Heart left ventricle (tissue), 16 donors: ENCODE data around the gene TPX2. TPM values are rescaled to one million over a fixed set of nuclear protein-coding genes. Genes with fewer than 3 reads are reported as not detected.

Experiments used
- ATAC-seq, 4 donors: fragments of 200-7000 bp; cut with Tn5 transposase; one replicate each; pipeline ENCODE4 v1.9.1; 2020 to 2022; ENCODE audit warnings: moderate library complexity in 4 of 4, mild to moderate bottlenecking in 3 of 4, moderate number of reproducible peaks in 1 of 4
- DNase-seq, 5 donors: peaks; one replicate each; pipeline ENCODE4 v3.0.0-alpha.2; 2020
- H3K27ac ChIP-seq, 12 donors: fragments of 200-600 bp; sonication (generic) in 4 of 12; one replicate each; pipeline versions ENCODE4 v1.5.0 to v1.8.0; 2016 to 2022; ENCODE audit warnings: mild to moderate bottlenecking in 2 of 12
- H3K27me3 ChIP-seq, 9 donors: fragments of 200-600 bp; sonication (generic) in 2 of 9; one replicate each; pipeline versions ENCODE4 v1.5.1 to v1.8.0; 2016 to 2022; ENCODE audit warnings: mild to moderate bottlenecking in 3 of 9
- H3K36me3 ChIP-seq, 9 donors: fragments of 200-600 bp; sonication (generic) in 2 of 9; one replicate each; pipeline versions ENCODE4 v1.5.0 to v1.8.0; 2018 to 2022; ENCODE audit warnings: mild to moderate bottlenecking in 2 of 9
- H3K4me1 ChIP-seq, 12 donors: fragments of 200-600 bp; sonication (generic) in 4 of 12; one replicate each; pipeline versions ENCODE4 v1.5.0 to v1.8.0; 2016 to 2022; ENCODE audit warnings: mild to moderate bottlenecking in 3 of 12
- H3K4me3 ChIP-seq, 12 donors: fragments of 200-600 bp; sonication (generic) in 4 of 12; one replicate each; pipeline versions ENCODE4 v1.5.0 to v1.8.0; 2017 to 2022; ENCODE audit warnings: mild to moderate bottlenecking in 9 of 12, moderate library complexity in 4 of 12
- H3K9me3 ChIP-seq, 12 donors: fragments of 200-600 bp; sonication (generic) in 4 of 12; one replicate each; pipeline versions ENCODE4 v1.5.0 to v1.8.0; 2016 to 2022; ENCODE audit warnings: mild to moderate bottlenecking in 1 of 12
- CTCF ChIP-seq, 12 donors: fragments of 200-600 bp; sonication (generic) in 4 of 12; IDR thresholded peaks; one replicate each; pipeline versions ENCODE4 v1.5.0 to v1.8.0; 2018 to 2022; ENCODE audit warnings: antibody characterized with exemption in 12 of 12, mild to moderate bottlenecking in 5 of 12
- POLR2A ChIP-seq, 2 donors: fragments of 450-650 bp; IDR thresholded peaks; one replicate each; pipeline ENCODE4 v1.6.1; 2017; ENCODE audit warnings: antibody characterized with exemption in 2 of 2, mild to moderate bottlenecking in 2 of 2, moderate library complexity in 2 of 2
- WGBS, 4 donors: extraction: QIAGEN DNeasy Blood & Tissue Kit in 2 of 4; methylation state at CpG; one replicate each; pipeline versions ENCODE4 v1.1.5 to v1.1.7; 2013 to 2018; 5-methylcytosine and 5-hydroxymethylcytosine counted together
- intact Hi-C, 10 donors: fragments of 100-400 bp; cut with DNase I; formaldehyde crosslinking; loops; one replicate each; pipeline versions ENCODE4 v1.11.1 to v1.14.2; 2022
- polyA plus RNA-seq, 2 donors: library from polyadenylated mRNA; stranded (reverse); fragments of 200-250 nt; gene quantifications; one replicate each; pipeline ENCODE4 v1.2.3, GENCODE V29; 2013
- total RNA-seq, 9 donors: library from RNA; depleted of rRNA in 2 of 9; stranded (reverse); fragments of >200 nt in 2 of 9; fragmentation: NEBNext Ultra II Directional in 3 of 9; extraction: Animal tissue kit (Norgen Biotek cat#: 25700) in 3 of 9; gene quantifications; one replicate each; pipeline versions ENCODE4 v1.1.0 to v1.2.4, GENCODE V29; 2016 to 2023
- donor health status: ischemic (EF 13 %, LVEDD 7.1; RV severe dilation, severe dysfunction).
- donor health status: healthy with polysubstance abuse.
- donor health status: DM: no; HTN: yes; CAD: no.
- donor health status: DM: no; HTN: no; CAD: no.
- donor health status: ischemic (EF 25% LVEDD 6.9; RV normal size, moderate dysfunction).
- donor health status: ischemic (EF 25% LVEDD 5.7; RV mildly dilated, moderate dysfunction).
- donor health status: healthy.
- donor health status: DM: yes; HTN: yes; CAD: no.
- donor health status: ischemic (EF 35%, LVEDD 5.7; RV mildly dilated, moderate dysfunction).
- donor health status: nonischemic (EF 11% LVEDD 7.7; RV severe dilation, severe dysfunction).
- donor health status: DM: yes; HTN: yes; CAD: no.
- donor health status: PGD.
- donor health status: ischemic (EF 29% LVEDD 5.4; RV normal size, mild dysfunction).
- donor health status: nonischemic (EF 23%, LVEDD 6.1; RV moderate dilation, normal function).

Gene TPX2
- total and polyA plus RNA-seq, 11 donors: 0.04 to 15.2 (median 0.77) TPM

DNA sequence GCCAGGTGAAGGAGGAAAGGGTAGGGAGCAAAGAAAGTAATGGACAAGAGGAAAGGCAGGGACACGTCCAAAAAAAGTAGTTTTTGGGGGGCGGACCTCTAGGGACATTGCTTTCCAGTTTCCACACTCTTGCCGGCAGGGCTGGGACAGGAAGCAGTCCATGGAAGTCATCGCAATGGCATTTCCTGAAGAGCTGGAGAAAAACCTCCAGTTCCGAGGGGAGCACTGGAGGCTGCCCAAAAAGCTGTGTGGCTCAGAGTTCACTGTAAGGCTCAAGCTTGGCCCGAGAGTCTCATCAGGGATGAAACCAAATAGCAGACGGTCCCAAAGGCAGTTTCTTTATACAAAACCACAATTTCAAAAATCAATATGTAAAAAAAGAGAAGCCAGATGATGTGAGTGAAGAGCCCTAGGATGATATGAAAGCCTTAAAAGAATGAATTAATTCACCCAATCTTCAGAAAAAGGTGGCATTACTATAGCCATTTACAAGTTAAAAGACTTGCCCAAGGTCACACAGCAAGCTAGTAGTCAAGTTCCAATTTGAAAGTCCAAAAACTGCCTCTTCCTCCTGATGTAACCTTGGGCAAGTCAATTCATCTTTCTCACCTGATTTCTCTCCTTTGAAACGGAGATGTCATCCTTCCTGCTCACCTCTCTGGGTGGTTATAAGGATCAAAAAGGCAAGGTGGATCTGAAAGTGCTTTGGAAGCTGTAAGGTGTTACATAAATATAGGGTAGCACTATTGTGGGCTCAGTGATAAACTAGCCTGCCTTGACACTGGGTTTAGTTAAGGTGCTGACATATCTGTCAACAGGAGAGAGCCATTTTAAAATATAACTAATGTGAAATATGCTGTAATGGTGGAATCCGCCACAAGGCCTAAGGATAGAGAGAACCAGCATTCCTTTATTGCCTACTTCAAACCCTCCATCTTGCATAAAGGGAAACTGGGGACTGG, 25.5 kb upstream of the TPX2 start:
- peak overlapping the region in 10 of 12 donors; percentile 2 to 46 (median 34) for H3K4me3 ChIP-seq
- DNase-seq (peak; percentile 81 to 89 (median 89)), ATAC-seq (peak; percentile 49 to 75 (median 66))
- peaks cover 32 to 100% (median 92%) of the 10 kb centered on the region in 12 donors for H3K4me1 ChIP-seq
- H3K27ac ChIP-seq: peak overlapping the region; percentile 97 to 100 (median 98)
- WGBS, 4 donors: 26 to 41% (median 30%) methylated on average over 9 of the region's 9 CpGs
- no peaks in the 10 kb centered on the region for H3K9me3 ChIP-seq
- peaks cover 0 to 74% (median 21%) of the 10 kb centered on the region in 9 donors for H3K36me3 ChIP-seq
- TF ChIP-seq POLR2A (IDR thresholded peaks at IDR 0.05): peak in 1 of 2 donors; percentile 36
- TF ChIP-seq CTCF (IDR thresholded peaks at IDR 0.05): no peak
- intact Hi-C loops: loop anchor here in 4 of 10 donors (2.0 to 10.0 kb wide), 3 partner anchors 36 to 139 kb away; no protein-coding TSS in a partner anchor
- no peaks in the 10 kb centered on the region for H3K27me3 ChIP-seq

DNA sequence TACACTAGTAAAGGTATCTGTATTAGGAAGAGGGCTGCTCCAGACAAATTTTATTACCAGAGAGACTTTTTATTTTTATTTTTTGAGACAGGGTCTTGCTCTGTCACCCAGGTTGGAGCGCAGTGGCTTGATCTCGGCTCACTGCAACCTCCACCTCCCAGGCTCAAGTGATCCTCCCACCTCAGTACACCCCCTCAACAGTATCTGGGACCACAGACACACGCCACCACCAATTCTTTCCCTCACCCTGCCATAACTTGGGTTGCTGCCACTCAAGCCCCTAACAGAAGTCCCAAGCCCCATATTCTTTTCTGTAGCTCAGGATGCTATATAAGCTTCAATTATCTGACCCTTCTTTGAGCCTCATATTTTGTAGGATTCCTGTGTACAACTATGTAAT, 23.3 kb upstream of the TPX2 start:
- peak overlapping the region in 11 of 12 donors; percentile 64 to 100 (median 98) for H3K27ac ChIP-seq
- H3K36me3 ChIP-seq: peaks cover 0 to 72% (median 27%) of the 10 kb centered on the region in 9 donors
- DNase-seq (no peak), ATAC-seq (no peak)
- no peaks in the 10 kb centered on the region for H3K9me3 ChIP-seq
- no peaks in the 10 kb centered on the region for H3K27me3 ChIP-seq
- WGBS, 4 donors: 45 to 60% (median 53%) methylated on average over 3 of the region's 3 CpGs
- peak overlapping the region in 2 of 12 donors; percentile 66 to 88 for H3K4me3 ChIP-seq
- TF ChIP-seq POLR2A (IDR thresholded peaks at IDR 0.05): no peak
- no peak for TF ChIP-seq CTCF (IDR thresholded peaks at IDR 0.05)
- peaks cover 24 to 100% (median 92%) of the 10 kb centered on the region in 12 donors for H3K4me1 ChIP-seq
- intact Hi-C loops: loop anchor here in 1 of 10 donors (10.0 kb wide), 1 partner anchor 141 kb away; no protein-coding TSS in a partner anchor

- WGBS, 4 donors: 54 to 63% (median 58%) methylated on average over 1 of the region's 1 CpG
- Histone ChIP-seq H3K9me3 (no peaks in the 10 kb centered on the region), H3K4me3 (peak overlapping the region in 8 of 12 donors; percentile 34 to 88 (median 80)), H3K27me3 (no peaks in the 10 kb centered on the region), H3K27ac (peak overlapping the region; percentile 19 to 100 (median 98)), H3K4me1 (peaks cover 22 to 100% (median 88%) of the 10 kb centered on the region in 12 donors), H3K36me3 (peaks cover 0 to 72% (median 27%) of the 10 kb centered on the region in 9 donors)
- ATAC-seq (no peak), DNase-seq (no peak)
- no peak for TF ChIP-seq CTCF (IDR thresholded peaks at IDR 0.05)
- TF ChIP-seq POLR2A (IDR thresholded peaks at IDR 0.05): no peak
- intact Hi-C loops: loop anchor here in 1 of 10 donors (10.0 kb wide), 1 partner anchor 142 kb away; no protein-coding TSS in a partner anchor
These were observed 22.7 kb upstream of the TPX2 start for GRCh38 chr20:31716351-31716750.
